ENCODE data around the gene PGM5.
"Not testable (repeated sequence)": the region's sequence is repeated elsewhere in the genome, so short reads cannot be mapped to it uniquely, and the experiment has no call there.

Gene PGM5

DNA sequence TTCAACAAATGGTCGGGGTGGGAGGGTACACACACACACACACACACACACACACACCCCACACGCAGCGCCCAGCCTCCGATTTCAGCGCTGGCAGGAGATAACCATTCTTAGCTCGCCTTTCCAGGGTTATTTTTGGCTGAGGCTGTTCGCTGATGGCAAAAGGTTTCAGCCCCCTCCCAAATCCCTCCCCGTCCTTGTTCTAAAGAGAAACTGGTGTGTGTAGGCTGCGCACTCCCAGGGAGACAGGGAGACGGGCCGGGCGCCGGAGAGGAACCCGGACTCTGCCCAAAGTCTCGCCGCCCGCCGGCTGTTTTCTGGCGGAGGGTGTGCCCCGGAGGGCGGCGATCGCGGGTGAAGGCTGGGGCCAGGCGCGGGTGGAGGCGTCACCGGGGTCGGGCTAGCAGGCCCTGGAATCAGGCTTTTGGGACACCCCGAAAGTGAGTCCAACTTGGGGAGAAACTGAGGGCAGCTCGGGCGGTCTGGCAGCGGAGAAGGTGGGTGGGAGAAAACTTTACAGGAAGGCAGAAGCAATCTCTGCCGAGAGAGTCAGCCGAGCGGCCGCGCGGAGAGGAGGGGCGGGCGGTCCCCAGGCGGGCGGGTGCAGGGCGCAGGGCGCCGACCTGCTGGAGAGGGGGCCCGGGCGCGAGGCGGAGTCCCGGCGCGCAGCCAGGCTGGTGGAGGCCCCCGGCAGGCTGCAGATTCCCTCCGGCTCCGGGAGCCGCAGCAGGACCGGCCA lies at the start of gene PGM5:
Gene PGM5, plus strand, starts transcription at position 232 of the 739 bp plus-strand sequence. CDS start 517 bp downstream, outside the sequence.
- H3K4me3 ChIP-seq (ENCODE audit: low read depth, low read length): peak within 1 kb of the TSS; percentile 45
- DNase-seq (ENCODE audit: low read depth): not testable (repeated sequence)

DNA sequence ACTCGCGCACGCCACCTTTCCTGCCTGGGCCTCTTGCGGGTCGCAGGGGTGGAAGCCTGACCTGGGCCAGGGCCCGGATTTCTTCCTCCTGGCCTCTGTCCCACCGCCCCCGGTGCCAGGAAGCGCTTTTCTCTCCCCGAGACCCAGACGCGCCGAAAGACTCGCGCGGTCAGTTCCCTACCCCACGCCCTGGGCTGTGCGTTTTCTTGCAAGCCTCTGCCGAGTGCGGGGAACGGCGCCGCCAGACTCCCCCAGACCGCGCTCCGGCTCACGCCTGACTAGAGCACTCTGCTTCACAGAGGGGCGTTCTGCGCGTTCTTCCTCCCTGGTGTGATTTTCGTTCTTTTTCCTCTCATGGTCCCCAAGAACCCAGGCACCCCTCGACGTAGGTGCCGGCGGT lies 49.3 kb upstream of the PGM5 start:
- not testable (repeated sequence) for H3K4me3 ChIP-seq (ENCODE audit: low read depth, low read length); DNase-seq (ENCODE audit: low read depth)

DNA sequence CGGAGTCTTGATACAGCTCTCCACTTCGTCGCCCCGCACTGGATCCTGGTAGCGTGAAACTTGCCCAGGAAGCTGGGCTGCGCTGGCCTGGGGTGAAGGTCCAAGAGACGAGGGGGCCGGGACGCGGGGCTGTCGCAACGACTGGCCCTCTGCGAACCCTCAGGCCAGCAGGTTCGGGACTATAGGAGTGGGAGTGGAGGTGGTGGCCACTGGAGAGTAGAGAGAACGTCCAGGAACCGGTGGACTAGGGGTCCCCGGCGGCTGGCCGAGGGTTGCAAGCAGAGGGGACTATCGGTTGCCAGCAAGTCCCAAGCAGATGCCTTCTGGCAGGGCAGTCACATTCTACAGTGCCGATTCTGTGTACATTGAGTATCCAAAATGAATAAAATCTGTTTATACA lies 48.8 kb upstream of the PGM5 start:
- not testable (repeated sequence) for H3K4me3 ChIP-seq (ENCODE audit: low read depth, low read length); DNase-seq (ENCODE audit: low read depth)

DNA sequence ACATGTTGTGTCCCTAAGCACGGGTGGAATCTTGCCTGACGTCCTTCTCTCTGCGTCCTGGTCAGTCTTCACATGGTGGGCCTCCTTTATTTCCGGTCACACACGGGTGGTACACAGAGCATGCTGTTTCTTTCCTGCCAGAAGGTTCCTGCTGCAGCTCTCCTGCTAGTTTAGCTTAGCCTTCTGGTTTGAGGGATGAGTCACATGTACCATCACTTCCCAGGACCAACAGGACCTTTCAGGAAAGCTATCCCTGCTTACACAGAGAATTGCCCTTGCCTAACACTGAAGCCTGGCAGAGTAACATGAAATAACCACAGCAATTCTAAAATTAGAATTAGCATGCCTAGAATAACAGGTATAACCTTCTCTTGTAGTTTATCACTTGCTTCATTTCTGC lies 45.2 kb upstream of the PGM5 start:
- not testable (repeated sequence) for H3K4me3 ChIP-seq (ENCODE audit: low read depth, low read length); DNase-seq (ENCODE audit: low read depth)

DNA sequence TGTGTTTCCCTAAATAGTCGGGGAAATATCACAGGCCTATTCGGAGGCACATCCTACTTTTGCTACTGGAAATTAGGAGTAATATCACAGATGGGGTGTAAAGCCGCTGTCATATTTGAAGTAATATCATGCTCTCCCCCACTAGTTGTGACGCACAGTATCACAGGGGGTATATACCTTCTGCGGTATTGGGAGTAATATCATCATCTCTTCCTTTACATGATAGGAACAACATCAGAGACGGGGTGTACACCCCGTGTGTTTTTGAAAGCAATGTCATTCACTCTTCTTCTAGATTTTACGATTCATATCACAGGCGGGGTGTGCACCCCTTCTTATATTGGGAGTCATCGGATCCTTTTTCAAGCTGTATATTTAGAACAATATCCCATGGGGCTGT lies 38.2 kb upstream of the PGM5 start:
- not testable (repeated sequence) for H3K4me3 ChIP-seq (ENCODE audit: low read depth, low read length); DNase-seq (ENCODE audit: low read depth)

DNA sequence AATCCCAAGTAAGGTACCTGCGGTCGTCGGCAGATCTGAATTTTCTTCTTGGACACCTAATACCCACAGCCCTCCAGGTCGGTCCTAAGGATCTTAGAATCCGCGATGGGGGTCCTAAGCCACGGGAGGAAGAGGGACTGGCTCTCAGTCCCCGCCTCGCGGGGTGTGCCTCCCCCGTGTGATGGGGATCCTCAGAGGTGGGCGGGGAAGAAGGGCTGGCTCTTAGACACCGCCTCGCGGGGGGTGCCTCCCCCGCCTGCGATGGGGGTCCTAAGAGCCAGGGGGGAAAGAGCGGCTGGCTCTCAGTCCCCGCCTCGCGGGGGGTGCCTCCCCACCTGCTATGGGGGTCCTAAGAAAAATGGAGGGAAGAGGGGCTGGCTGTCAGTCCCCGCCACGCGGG lies 32.7 kb upstream of the PGM5 start:
- H3K4me3 ChIP-seq (ENCODE audit: low read depth, low read length): not testable (repeated sequence)

DNA sequence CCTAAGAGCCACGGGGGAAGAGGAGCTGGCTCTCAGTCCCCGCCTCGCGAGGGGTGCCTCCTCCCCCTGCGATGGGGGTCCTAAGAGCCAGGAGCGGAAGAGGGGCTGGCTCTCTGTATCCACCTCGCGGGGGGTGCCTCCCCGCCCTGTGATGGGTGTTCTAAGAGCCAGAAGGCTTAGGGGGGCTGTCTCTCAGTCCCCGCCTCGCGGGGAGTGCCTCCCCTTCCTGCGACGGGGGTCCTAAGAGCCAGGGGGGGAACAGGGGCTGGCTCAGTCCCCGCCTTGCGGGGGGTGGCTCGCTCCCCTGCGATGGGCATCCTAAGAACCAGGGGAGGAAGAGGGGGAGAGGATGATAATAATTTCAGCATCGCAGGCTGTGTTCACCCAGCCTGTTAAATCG lies 31.9 kb upstream of the PGM5 start:
- not testable (repeated sequence) for H3K4me3 ChIP-seq (ENCODE audit: low read depth, low read length); DNase-seq (ENCODE audit: low read depth)

More for the DNA sequence above, 32.7 kb upstream of the PGM5 start:
- DNase-seq (ENCODE audit: low read depth): not testable (repeated sequence)

DNA sequence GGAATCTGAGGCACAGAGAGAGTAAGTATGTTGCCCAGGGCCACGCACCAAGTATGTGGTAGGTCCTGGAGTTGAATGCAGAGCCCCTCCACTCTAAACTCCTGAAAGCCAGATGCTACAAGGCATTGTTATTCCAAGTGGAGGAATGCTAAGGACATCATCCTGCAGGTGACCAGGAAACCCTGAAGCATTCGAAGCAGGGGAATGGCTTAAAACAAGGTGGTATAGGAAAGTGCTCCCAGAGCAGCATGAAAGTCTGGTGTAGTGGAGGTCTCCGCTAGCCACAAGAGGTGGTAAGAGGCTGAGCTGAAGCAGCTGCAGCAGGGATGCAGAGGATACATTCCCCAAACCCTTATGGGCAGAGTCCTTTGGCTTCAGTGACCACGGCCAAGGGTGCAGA lies 27.3 kb upstream of the PGM5 start:
- not testable (repeated sequence) for DNase-seq (ENCODE audit: low read depth); H3K4me3 ChIP-seq (ENCODE audit: low read depth, low read length)

DNA sequence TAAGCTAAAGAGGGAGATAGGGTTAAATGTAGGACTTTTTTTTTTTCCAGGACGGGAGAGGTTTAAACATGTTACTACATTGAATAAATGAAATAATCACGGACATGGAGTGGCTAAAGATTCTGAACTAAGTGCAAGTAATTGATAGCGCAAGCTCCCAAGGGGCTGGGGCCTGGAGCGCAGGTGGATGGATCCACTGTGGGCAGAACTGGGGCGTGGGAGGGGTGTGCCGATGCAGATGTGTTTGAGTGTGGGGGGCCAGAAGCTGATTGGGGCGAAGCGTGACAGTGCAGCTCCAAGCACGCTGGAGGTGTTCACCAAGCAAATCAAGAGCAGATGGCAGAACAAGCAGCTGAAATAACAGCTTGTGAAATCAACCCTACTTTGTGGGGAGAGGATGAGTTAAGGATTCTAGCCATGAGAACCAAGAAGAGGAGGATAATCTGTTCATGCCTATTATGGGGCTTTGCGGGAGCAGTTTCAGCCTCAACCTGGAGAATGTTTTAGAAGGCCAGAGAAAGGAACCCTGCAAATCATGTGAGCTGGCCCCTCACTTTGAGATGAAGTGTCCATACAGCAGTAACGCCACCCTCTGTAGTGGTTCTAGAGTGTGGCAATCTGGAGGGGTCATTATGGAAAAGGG lies 25.8 kb upstream of the PGM5 start:
- not testable (repeated sequence) for H3K4me3 ChIP-seq (ENCODE audit: low read depth, low read length); DNase-seq (ENCODE audit: low read depth)

DNA sequence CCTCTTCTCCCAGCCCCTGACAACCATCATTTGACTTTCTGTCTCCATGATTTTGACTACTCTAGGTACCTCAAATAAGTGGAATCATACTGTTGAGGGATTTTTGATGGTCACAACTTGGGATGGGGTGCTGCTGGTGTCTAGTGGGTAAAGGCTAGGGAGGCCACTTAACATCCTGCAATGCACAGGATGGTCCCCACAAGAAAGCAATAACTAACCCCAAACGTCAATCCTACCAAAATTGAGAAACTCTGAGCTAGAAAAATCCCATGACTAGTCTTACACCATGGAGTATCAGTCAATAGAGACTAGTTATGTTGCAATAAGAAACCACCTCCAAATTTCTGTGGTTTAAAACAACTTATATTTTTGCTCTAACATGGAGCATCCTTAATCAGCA lies 24.3 kb upstream of the PGM5 start:
- H3K4me3 ChIP-seq (ENCODE audit: low read depth, low read length); DNase-seq (ENCODE audit: low read depth): not testable (repeated sequence)

DNA sequence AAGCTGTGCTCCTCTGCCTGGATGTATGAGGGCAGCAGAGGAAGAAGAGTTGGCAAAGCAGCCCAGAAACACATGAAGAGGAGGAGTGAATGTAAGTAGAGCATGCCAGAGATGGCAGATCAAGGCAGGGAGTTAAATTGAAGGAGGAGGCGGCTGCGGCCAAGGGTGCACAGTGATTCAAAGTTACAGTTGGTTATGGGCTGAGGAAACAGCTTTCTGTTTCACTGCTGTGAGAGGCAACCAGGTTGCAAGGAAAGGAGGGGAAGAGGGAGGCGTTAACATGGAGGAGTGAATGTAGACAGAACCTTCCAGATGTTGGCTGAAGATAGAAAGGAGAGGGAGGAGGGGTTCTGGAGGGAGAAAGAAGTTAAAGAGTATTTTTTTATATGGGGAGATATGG lies 20.5 kb upstream of the PGM5 start:
- H3K4me3 ChIP-seq (ENCODE audit: low read depth, low read length); DNase-seq (ENCODE audit: low read depth): not testable (repeated sequence)

DNA sequence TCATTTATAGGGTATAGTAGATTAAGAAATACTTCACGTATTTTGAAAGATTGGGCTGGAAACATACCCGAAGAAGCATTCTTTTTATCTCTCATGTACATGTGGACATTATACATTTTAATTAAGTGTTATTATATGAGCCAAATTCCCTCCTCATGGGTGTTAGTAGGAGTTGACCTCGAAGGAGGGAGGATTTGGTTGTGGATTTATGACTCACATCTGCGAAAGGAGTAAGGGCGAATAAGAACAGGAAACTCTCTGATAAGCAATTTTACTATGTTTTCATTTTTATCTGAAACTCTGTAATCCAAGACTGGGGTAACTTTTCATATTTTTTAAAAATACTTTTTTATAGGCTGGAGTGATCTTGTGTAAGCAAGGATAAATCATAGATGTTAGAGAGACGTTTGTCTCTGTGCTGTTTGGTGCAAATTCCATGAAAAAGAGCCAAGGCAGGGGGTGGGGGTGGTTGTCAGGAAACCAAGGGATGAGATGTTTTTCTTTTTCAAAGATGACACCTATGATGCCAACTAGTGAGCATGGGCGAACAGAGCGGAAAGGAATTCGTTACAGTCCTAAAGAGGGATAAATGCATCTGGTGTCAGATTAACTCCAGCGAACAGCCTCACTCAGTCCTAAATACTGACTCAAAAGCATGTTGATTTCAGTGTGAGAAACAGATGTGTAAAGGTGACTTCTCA lies 19.6 kb upstream of the PGM5 start:
- DNase-seq (ENCODE audit: low read depth); H3K4me3 ChIP-seq (ENCODE audit: low read depth, low read length): not testable (repeated sequence)

DNA sequence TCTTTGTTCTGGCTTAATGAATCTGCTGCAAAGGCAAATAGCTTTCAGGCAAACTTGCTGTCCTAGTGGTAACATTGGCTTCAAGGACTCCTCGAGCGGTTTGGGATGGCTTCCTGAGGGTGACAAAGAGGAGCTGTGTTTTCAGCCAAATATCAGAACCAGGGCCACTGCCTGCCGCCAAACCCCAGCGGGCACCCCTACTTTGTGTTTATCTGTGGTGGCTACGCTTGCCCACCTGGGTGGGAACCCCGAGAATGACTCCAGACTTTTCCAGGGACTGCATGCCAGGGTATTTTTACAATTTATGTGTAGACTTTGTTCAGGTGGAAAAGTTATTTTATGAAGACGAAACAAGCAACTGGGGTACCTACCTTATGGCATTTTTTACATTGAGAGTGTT lies 18.4 kb upstream of the PGM5 start:
- DNase-seq (ENCODE audit: low read depth); H3K4me3 ChIP-seq (ENCODE audit: low read depth, low read length): not testable (repeated sequence)

DNA sequence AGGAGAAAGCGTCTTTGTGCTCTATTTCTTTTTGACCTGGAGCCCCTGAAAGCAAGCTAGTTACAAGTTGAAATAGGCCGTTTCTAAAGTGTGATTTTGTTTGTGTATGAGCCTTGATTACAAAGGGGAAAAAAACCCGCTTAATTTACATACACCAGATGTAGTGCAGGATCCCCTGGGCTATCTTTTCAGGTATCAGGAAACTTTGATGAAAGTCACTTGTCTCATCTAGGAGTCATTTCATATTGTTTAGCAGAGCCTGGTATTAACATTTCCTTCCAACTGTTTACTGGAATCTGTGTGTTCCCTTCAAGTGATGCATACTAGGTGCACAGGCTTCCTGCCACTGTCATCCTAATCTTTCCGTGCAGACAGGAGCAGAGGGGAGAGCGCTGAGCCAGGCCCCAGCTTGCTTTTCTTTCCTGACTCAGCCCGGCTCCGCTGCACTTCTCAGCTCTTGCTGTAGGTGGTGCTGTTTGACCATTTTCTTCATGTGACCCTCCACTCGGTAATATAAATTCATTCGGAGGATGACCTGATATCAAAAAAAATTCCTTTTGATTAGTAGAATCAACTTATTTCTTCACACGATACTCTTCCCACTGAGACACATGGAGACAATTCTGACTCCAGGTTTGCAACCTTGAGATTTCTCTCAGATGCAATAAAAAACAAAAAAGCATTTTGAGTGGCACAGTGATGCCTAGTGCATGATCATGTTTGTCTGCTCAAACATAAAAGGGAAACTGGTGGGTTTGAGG lies 14.0 kb upstream of the PGM5 start:
- not testable (repeated sequence) for H3K4me3 ChIP-seq (ENCODE audit: low read depth, low read length); DNase-seq (ENCODE audit: low read depth)

DNA sequence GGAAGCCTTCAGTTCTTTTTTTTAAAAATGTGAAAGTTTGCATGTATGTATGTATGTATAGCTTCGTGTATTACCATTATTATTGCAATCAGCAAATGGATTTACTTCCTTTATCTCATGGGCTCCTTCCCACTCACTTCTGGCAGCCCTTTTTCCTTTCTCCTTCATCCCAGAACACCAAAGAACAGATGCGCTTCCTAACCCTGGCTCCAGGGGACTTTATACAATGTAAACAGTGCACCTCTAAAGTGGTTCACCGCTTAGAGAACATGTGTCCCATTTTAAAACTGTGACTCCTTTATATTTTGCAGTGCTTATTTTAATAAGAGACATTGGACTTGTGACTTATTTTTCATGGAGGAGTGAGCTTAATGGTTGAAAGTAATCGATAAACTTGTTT lies 13.2 kb upstream of the PGM5 start:
- not testable (repeated sequence) for H3K4me3 ChIP-seq (ENCODE audit: low read depth, low read length); DNase-seq (ENCODE audit: low read depth)

DNA sequence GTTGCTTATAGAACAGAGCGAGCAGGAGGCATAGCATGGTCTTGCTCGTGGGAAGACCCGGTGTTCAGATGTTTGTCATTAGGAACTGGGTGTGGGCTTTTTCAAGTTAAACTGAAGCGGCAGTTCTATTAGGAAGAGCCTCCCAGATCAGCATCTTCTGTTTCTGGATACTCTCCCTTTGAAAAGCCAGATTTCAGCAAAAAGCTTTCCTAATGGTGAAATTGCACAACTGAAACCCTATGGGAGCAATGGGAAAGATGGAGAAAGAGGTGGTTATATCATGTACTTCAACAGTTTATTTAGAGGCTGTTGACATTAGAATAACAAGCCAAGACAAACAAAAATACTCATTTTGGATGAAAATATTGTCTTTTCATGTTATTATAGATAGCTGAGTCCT lies 12.4 kb upstream of the PGM5 start:
- not testable (repeated sequence) for DNase-seq (ENCODE audit: low read depth); H3K4me3 ChIP-seq (ENCODE audit: low read depth, low read length)

DNA sequence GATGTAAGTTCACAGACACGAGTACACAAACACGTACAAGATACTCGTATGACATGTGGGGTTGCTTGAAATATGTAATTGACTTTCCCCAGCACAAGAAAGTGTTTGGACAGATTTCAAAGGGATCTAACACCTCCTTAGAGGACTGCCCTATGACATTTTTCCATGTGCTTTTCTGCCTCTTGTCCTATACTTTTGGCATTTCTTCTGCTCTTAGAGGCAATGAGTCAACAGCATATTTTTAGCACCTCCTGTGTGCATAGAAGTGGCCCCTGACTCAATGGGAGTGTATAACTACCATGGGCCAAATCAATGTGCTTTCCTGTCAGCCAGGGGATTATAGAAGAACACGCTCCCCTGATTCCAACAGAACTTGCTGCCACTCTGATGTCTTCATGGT lies 4.7 kb upstream of the PGM5 start:
- not testable (repeated sequence) for DNase-seq (ENCODE audit: low read depth); H3K4me3 ChIP-seq (ENCODE audit: low read depth, low read length)

DNA sequence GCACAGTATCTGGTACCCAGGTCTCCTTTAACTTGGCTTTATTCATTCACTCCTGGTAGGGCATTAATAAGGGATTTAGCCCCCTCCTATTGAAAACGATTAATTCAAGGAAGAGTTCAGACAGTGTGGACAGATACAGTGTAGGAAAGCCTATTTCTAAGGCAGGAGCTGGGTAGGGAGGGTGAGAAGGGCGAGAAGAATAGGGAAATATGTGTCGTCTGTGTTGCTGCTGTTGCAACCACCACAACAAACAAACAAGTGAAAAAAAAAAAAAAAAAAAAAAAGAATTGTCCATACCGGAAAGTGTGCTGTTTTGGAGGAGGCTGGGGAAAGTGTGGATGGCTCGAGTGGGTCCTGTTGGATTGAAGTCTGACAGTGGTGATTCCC lies 425 bp upstream of the PGM5 start:
- not testable (repeated sequence) for DNase-seq (ENCODE audit: low read depth); H3K4me3 ChIP-seq (ENCODE audit: low read depth, low read length)

DNA sequence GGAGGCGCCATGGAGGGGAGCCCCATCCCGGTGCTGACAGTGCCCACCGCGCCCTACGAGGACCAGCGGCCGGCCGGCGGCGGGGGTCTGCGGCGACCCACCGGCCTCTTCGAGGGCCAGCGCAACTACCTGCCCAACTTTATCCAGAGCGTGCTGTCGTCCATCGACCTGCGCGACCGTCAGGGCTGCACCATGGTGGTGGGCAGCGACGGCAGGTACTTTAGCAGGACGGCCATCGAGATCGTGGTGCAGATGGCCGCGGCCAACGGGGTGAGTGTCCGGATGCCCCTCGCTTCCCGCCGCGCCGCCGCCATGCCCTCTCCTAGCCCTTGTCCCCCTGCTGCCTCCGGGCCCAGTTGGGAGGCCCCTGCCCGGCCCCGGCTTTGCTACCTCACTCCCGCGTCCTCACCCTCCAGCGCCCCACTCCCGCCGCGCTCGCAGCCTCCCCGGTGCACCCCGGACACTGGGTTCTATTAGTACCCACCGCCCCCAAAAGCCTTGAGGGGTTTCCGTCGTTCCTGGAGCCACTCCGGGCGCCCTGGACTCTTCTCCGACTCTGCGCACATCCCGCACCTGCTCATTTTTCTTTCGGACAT lies 806 bp downstream of the PGM5 start:
- H3K4me3 ChIP-seq (ENCODE audit: low read depth, low read length): peak overlapping the region; percentile 45
- not testable (repeated sequence) for DNase-seq (ENCODE audit: low read depth)

All from skeletal muscle cell (primary cell).